Subcutaneous abdominal adipose tissue (tissue), 5 donors: ENCODE data around the gene RACGAP1.

ENCODE experiments used
- H3K27ac ChIP-seq: one replicate; pipeline ENCODE4 v1.7.0; 2013; ENCODE audit warnings: low read depth, mild to moderate bottlenecking, inconsistent platforms, low read length, moderate library complexity
- H3K27me3 ChIP-seq, 5 donors: one replicate each; pipeline ENCODE4 v1.7.0; 2013; ENCODE audit warnings: low read length in 5 of 5, inconsistent platforms in 1 of 5; ENCODE audit not compliant: control insufficient read depth in 5 of 5, insufficient read depth in 4 of 5
- H3K36me3 ChIP-seq, 5 donors: one replicate each; pipeline ENCODE4 v1.7.0; 2013; ENCODE audit warnings: low read length in 5 of 5; ENCODE audit not compliant: control insufficient read depth in 5 of 5, insufficient read depth in 5 of 5
- H3K4me1 ChIP-seq, 5 donors: one replicate each; pipeline ENCODE4 v1.7.0; 2013; ENCODE audit warnings: low read length in 5 of 5, mild to moderate bottlenecking in 3 of 5, moderate library complexity in 1 of 5; ENCODE audit not compliant: control insufficient read depth in 5 of 5, insufficient read depth in 5 of 5
- H3K4me3 ChIP-seq, 5 donors: one replicate each; pipeline ENCODE4 v1.7.0; 2013; ENCODE audit warnings: low read length in 5 of 5, low read depth in 1 of 5
- H3K9ac ChIP-seq, 5 donors: one replicate each; pipeline ENCODE4 v1.7.0; 2013; ENCODE audit warnings: low read length in 5 of 5, mild to moderate bottlenecking in 4 of 5, moderate library complexity in 3 of 5
- H3K9me3 ChIP-seq, 5 donors: one replicate each; pipeline ENCODE4 v1.7.0; 2013; ENCODE audit warnings: low read length in 5 of 5; ENCODE audit not compliant: control insufficient read depth in 5 of 5
- donor health status: healthy.
- donor health status: healthy.
- donor health status: healthy.
- donor health status: healthy.
- donor health status: healthy.

Gene RACGAP1

DNA sequence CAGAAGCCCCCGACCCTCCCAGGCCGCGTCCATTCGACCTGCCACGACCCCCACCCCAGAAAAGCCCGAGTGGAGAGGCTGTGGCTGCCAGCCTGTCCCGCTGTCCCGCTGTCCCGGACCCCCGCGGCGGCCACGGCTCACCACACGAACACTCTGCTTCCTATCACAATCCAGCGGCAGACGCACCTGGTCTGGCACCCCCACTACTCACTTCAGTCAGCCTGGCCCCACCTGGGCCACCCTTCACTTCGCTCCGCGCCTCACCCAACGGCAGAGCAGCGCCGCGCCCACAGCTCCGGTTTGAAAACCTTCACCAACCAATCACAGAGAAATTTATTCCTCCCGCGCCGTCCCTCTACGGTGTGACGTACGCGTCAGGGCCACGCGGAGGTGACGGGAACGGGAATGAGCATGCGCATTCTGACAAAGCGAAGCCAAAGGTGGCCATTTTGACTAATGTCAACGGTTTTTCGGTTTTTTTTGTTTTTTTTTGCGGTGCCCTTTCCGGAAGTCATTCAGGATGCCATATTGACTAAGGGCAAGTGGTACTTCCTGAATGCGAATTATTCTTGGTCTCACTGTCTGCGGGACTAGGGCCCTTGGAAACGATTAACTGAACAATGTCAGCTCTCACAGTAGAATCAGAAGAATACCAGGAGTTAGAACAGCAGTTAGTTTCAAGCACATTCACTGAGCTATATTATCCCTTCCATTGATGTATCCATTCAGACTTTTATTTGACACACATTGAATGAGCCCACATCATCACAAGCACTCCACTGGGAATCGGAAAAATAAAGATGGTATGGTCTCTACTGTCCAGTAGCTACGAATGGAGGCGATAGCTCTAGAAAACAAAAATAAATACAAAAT, at the start of gene RACGAP1:
RACGAP1 (minus strand) TSS at position 308 of the 873 bp plus-strand sequence. CDS start 8,779 bp downstream, outside the sequence.
- H3K4me3 ChIP-seq = peak within 1 kb of the TSS; percentile 80 to 90 (median 85)
- no peak within 1 kb of the TSS for H3K27ac ChIP-seq
- peaks cover 0 to 17% (median 14%) of the 10 kb centered on the region in 5 donors for H3K4me1 ChIP-seq
- H3K27me3 ChIP-seq = no peaks in the 10 kb centered on the region
- H3K36me3 ChIP-seq = no peaks in the 10 kb centered on the region
- peak within 1 kb of the TSS in 4 of 5 donors; percentile 75 to 87 (median 82) for H3K9ac ChIP-seq
- no peaks in the 10 kb centered on the region for H3K9me3 ChIP-seq

DNA sequence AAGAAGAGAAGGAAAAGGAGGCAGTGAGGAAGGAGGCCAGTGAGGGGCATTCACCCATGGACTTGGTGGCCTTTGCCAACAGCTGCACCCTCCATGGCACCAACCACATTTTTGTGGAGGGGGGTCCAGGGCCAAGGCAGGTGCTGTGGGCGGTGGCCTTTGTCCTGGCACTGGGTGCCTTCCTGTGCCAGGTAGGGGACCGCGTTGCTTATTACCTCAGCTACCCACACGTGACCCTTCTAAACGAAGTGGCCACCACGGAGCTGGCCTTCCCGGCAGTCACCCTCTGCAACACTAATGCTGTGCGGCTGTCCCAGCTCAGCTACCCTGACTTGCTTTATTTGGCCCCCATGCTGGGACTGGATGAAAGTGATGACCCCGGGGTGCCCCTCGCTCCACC, 48.4 kb upstream of the RACGAP1 start:
- no peak overlapping the region for H3K4me3 ChIP-seq

GRCh38 chr12:50073206-50073605, 47.9 kb upstream of the RACGAP1 start:
- no peak overlapping the region for H3K4me3 ChIP-seq
- no peak overlapping the region for H3K27ac ChIP-seq
- peaks cover 4 to 13% (median 12%) of the 10 kb centered on the region in 5 donors for H3K4me1 ChIP-seq
- peaks cover 0 to 2% (median 0%) of the 10 kb centered on the region in 5 donors for H3K27me3 ChIP-seq
- no peaks in the 10 kb centered on the region for H3K36me3 ChIP-seq
- no peaks in the 10 kb centered on the region for H3K9me3 ChIP-seq
- H3K9ac ChIP-seq = no peak overlapping the region

More for the DNA sequence above, 48.4 kb upstream of the RACGAP1 start:
- Histone ChIP-seq H3K9ac (no peak overlapping the region), H3K4me1 (peaks cover 4 to 13% (median 12%) of the 10 kb centered on the region in 5 donors), H3K27ac (no peak overlapping the region), H3K36me3 (no peaks in the 10 kb centered on the region), H3K27me3 (peaks cover 0 to 2% (median 0%) of the 10 kb centered on the region in 5 donors), H3K9me3 (no peaks in the 10 kb centered on the region)

- H3K27me3 ChIP-seq = peaks cover 0 to 2% (median 0%) of the 10 kb centered on the region in 5 donors
- no peaks in the 10 kb centered on the region for H3K9me3 ChIP-seq
- no peak overlapping the region for H3K9ac ChIP-seq
- H3K27ac ChIP-seq = no peak overlapping the region
- no peaks in the 10 kb centered on the region for H3K36me3 ChIP-seq
- H3K4me3 ChIP-seq = no peak overlapping the region
- H3K4me1 ChIP-seq = peaks cover 4 to 13% (median 12%) of the 10 kb centered on the region in 5 donors
Measured at GRCh38 chr12:50072198-50072907, 47.1 kb upstream of the RACGAP1 start.

DNA sequence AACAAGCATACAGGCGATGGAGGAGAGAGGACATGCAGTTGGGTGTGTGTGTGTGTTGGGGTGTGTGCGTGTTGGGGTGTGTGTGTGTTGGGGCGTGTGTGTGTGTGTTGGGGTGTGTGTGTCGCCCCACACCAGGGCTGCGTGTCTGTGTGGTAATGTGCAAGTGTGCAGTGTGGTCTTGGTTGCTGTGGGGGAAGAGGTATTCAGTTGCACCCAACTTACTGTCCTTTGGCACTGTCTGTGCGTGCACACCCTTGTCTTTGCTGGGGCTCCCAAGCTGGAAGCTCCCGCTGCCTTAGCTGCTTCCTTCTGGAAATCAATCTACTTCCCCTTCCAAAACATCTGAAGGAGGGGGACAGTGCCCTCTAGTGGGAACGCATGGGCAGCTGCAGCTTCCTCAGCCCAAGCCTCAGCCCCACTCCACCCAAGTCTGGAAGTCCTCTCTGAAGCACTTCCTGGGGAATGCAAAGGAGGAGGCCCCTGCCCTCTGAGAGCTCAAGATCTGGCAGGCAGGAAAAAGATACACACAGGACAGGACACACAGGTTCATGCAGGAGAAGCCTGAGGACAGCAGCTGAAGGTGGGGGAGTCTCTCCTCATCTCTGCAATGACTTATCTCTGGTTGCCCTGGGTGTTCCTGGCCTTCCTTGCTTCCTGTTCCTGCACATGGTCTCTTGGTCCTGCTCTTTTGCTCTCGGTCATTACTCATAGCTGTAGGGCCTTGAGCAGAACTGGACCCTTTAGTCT, 45.2 kb upstream of the RACGAP1 start:
- Histone ChIP-seq H3K27ac (no peak overlapping the region), H3K4me3 (peak overlapping the region in 4 of 5 donors; percentile 34 to 51 (median 44)), H3K27me3 (no peaks in the 10 kb centered on the region), H3K36me3 (no peaks in the 10 kb centered on the region), H3K4me1 (peaks cover 4 to 13% (median 11%) of the 10 kb centered on the region in 5 donors), H3K9ac (no peak overlapping the region), H3K9me3 (no peaks in the 10 kb centered on the region)

- H3K4me3 ChIP-seq = no peak overlapping the region
- H3K9ac ChIP-seq = no peak overlapping the region
- H3K4me1 ChIP-seq = peaks cover 2 to 10% (median 8%) of the 10 kb centered on the region in 5 donors
- no peaks in the 10 kb centered on the region for H3K36me3 ChIP-seq
- no peaks in the 10 kb centered on the region for H3K27me3 ChIP-seq
- no peak overlapping the region for H3K27ac ChIP-seq
- H3K9me3 ChIP-seq = no peaks in the 10 kb centered on the region
Measured at GRCh38 chr12:50069539-50069938, 44.2 kb upstream of the RACGAP1 start.

DNA sequence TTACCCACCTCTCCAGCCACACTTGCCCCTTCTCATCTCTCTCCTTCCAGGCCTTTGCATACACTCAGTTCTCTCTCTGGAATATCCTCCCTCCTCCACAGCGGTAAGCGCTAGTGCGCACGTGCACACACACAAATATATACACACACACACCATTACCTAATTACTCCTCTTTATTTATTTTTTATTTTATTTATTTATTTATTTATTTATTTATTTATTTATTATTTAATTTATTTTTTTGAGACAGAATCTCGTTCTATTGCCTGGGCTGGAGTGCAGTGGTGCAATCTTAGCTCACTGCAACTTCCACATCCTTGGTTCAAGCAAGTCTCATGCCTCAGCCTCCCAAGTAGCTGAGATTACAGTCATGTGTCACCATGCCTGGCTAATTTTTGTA, 43.8 kb upstream of the RACGAP1 start:
- no peak overlapping the region for H3K27ac ChIP-seq

GRCh38 chr12:50066402-50066801, 41.1 kb upstream of the RACGAP1 start:
- Histone ChIP-seq H3K9me3 (no peaks in the 10 kb centered on the region), H3K4me3 (no peak overlapping the region), H3K4me1 (peaks cover 2 to 22% (median 11%) of the 10 kb centered on the region in 5 donors), H3K27me3 (peaks cover 0 to 3% (median 0%) of the 10 kb centered on the region in 5 donors), H3K27ac (no peak overlapping the region), H3K9ac (no peak overlapping the region), H3K36me3 (no peaks in the 10 kb centered on the region)

More for the DNA sequence above, 43.8 kb upstream of the RACGAP1 start:
- no peaks in the 10 kb centered on the region for H3K9me3 ChIP-seq
- no peak overlapping the region for H3K4me3 ChIP-seq
- no peak overlapping the region for H3K9ac ChIP-seq
- no peaks in the 10 kb centered on the region for H3K27me3 ChIP-seq
- no peaks in the 10 kb centered on the region for H3K36me3 ChIP-seq
- H3K4me1 ChIP-seq = peaks cover 2 to 10% (median 8%) of the 10 kb centered on the region in 5 donors

- no peak overlapping the region for H3K9ac ChIP-seq
- H3K27ac ChIP-seq = no peak overlapping the region
- peaks cover 0 to 3% (median 0%) of the 10 kb centered on the region in 5 donors for H3K27me3 ChIP-seq
- H3K4me1 ChIP-seq = peaks cover 6 to 26% (median 17%) of the 10 kb centered on the region in 5 donors
- H3K36me3 ChIP-seq = no peaks in the 10 kb centered on the region
- no peaks in the 10 kb centered on the region for H3K9me3 ChIP-seq
- H3K4me3 ChIP-seq = no peak overlapping the region
Measured at GRCh38 chr12:50065726-50066310, 40.5 kb upstream of the RACGAP1 start.
